Stimulated activated CD4-positive, alpha-beta T cell treated with anti-CD3 and anti-CD28 coated beads, Interleukin-2, amount 100 ng/mL, for 24 hours (primary cell): ENCODE data around the gene ETFB.

Experiments used
- DNase-seq, 2 donors: peaks; one replicate each; pipeline ENCODE4 v3.0.0-alpha.2; 2020

ETFB gene

GRCh38 chr19:51326216-51327065 is 39.7 kb downstream of the ETFB start:
- no peak for DNase-seq

GRCh38 chr19:51325161-51325976 is 40.8 kb downstream of the ETFB start:
- DNase-seq: no peak

- no peak for DNase-seq
Observed at GRCh38 chr19:51324167-51324481, 42.1 kb downstream of the ETFB start.

- no peak for DNase-seq
Observed at GRCh38 chr19:51323481-51324166, 42.6 kb downstream of the ETFB start.

- no peak for DNase-seq
Observed at GRCh38 chr19:51321799-51322198, 44.4 kb downstream of the ETFB start.

- no peak for DNase-seq
Observed at GRCh38 chr19:51320280-51320657, 45.9 kb downstream of the ETFB start.

- DNase-seq: no peak
Observed at GRCh38 chr19:51319649-51320279, 46.4 kb downstream of the ETFB start.

GRCh38 chr19:51318687-51319648 is 47.2 kb downstream of the ETFB start:
- no peak for DNase-seq

GRCh38 chr19:51317968-51318367 is 48.2 kb downstream of the ETFB start:
- no peak for DNase-seq

GRCh38 chr19:51317376-51317775 is 48.8 kb downstream of the ETFB start:
- no peak for DNase-seq

GRCh38 chr19:51316688-51317087 is 49.5 kb downstream of the ETFB start:
- DNase-seq: no peak

- DNase-seq: no peak
Observed at GRCh38 chr19:51311351-51312257, 54.6 kb downstream of the ETFB start, which contains the start of gene IGLON5. Gene IGLON5 (plus strand): TSS chr19:51311644. CDS start chr19:51311848, 204 bp downstream.

GRCh38 chr19:51305479-51305878 is 60.7 kb downstream of the ETFB start:
- no peak for DNase-seq

- DNase-seq: no peak
Observed at GRCh38 chr19:51301266-51301665, 64.9 kb downstream of the ETFB start.

GRCh38 chr19:51297406-51297805 is 68.8 kb downstream of the ETFB start:
- DNase-seq: no peak

GRCh38 chr19:51296336-51297093 is 69.7 kb downstream of the ETFB start:
- no peak for DNase-seq

- no peak for DNase-seq
Observed at GRCh38 chr19:51295382-51296126, 70.6 kb downstream of the ETFB start.
